Neural crest cell (in vitro differentiated cells): ENCODE results near the gene SV2B. TPM values are rescaled to one million over a fixed set of nuclear protein-coding genes. Genes with fewer than 3 reads are reported as not detected.

Experiments
- DNase-seq: peaks from one replicate; pipeline ENCODE4 v3.0.0; 2021; ENCODE audit warnings: low read depth, mixed read lengths, low spot score
- H3K27ac Mint-ChIP-seq: one replicate; pipeline ENCODE4 v1.8.0; 2021; ENCODE audit warnings: mild to moderate bottlenecking, mixed read lengths; ENCODE audit not compliant: unreplicated experiment
- H3K27me3 Mint-ChIP-seq: 2 replicates; pipeline ENCODE4 v1.8.0; 2021; ENCODE audit warnings: low read depth, mild to moderate bottlenecking, mixed read lengths
- H3K36me3 Mint-ChIP-seq: 2 replicates; pipeline ENCODE4 v1.8.0; 2021; ENCODE audit warnings: low read depth, mild to moderate bottlenecking, mixed read lengths
- H3K4me1 Mint-ChIP-seq: 2 replicates; pipeline ENCODE4 v1.8.0; 2021; ENCODE audit warnings: mixed read lengths
- H3K4me3 Mint-ChIP-seq: one replicate; pipeline ENCODE4 v1.8.0; 2021; ENCODE audit warnings: mild to moderate bottlenecking, mixed read lengths
- H3K9me3 Mint-ChIP-seq: 2 replicates; pipeline ENCODE4 v1.8.0; 2021; ENCODE audit warnings: mixed read lengths
- total RNA-seq: library from RNA; stranded (reverse); gene quantifications from 2 replicates; pipeline ENCODE4 v1.2.1, GENCODE V29; 2021
- TF ChIP-seq, protein P1 (sequence below): fragments of 200-600 bp; sonication (generic); conservative IDR thresholded peaks from 2 replicates; pipeline ENCODE4 v1.5.0; 2021; ENCODE audit warnings: antibody characterized with exemption, mild to moderate bottlenecking

The SV2B gene
- total RNA-seq, 1 donor from 2014 or later, result not detected

DNA sequence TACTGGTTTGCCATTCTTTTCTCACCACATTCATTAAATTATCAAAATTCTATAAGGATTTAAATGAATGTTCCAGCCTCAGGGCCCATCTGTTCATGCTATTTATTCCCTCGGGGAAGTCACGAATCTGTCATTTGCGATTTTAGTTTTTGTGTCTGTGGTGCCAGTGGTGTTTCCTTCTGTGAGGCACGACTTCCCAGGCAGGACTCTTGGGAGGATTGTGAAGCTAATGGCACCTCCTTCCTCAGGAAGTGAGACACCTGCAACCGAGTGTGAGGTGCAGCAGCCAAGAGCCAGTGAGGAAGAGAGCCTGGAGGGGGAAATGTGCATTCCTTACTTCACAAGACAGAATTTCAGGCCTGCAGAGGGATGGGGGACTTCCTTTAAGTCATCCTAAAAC lies 24.1 kb downstream of the SV2B start:
- Mint-ChIP-seq H3K27me3 (peaks cover 30% of the 10 kb centered on the region), H3K36me3 (no peaks in the 10 kb centered on the region), H3K4me1 (peaks cover 10% of the 10 kb centered on the region), H3K27ac (no peak overlapping the region), H3K9me3 (no peaks in the 10 kb centered on the region), H3K4me3 (no peak overlapping the region)
- DNase-seq, result no peak
- TF ChIP-seq, protein P1, sequence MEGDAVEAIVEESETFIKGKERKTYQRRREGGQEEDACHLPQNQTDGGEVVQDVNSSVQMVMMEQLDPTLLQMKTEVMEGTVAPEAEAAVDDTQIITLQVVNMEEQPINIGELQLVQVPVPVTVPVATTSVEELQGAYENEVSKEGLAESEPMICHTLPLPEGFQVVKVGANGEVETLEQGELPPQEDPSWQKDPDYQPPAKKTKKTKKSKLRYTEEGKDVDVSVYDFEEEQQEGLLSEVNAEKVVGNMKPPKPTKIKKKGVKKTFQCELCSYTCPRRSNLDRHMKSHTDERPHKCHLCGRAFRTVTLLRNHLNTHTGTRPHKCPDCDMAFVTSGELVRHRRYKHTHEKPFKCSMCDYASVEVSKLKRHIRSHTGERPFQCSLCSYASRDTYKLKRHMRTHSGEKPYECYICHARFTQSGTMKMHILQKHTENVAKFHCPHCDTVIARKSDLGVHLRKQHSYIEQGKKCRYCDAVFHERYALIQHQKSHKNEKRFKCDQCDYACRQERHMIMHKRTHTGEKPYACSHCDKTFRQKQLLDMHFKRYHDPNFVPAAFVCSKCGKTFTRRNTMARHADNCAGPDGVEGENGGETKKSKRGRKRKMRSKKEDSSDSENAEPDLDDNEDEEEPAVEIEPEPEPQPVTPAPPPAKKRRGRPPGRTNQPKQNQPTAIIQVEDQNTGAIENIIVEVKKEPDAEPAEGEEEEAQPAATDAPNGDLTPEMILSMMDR, result no peak

DNA sequence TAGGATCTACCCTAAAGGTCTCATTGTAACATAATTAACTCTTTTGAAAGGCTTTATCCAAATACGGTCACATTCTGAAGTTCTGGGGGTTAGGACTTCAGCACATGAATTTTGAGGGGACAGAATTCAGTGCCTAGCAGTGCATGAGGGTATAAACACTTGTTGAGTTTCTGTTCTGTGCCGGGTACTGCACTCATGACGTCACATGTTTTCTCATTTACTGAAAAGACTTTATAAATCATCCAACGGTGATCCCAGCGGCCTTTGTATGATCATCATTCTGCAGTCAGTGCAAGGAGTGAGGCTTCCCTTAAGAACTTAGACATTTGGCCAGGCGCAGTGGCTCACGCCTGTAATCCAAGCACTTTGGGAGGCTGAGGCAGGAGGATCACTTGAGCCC lies 25.1 kb downstream of the SV2B start:
- no peaks in the 10 kb centered on the region for H3K9me3 Mint-ChIP-seq
- H3K36me3 Mint-ChIP-seq, result no peaks in the 10 kb centered on the region
- peaks cover 25% of the 10 kb centered on the region for H3K27me3 Mint-ChIP-seq
- no peak overlapping the region for H3K27ac Mint-ChIP-seq
- TF ChIP-seq, protein P1, result no peak
- no peak overlapping the region for H3K4me3 Mint-ChIP-seq
- peaks cover 10% of the 10 kb centered on the region for H3K4me1 Mint-ChIP-seq
- DNase-seq, result no peak

DNA sequence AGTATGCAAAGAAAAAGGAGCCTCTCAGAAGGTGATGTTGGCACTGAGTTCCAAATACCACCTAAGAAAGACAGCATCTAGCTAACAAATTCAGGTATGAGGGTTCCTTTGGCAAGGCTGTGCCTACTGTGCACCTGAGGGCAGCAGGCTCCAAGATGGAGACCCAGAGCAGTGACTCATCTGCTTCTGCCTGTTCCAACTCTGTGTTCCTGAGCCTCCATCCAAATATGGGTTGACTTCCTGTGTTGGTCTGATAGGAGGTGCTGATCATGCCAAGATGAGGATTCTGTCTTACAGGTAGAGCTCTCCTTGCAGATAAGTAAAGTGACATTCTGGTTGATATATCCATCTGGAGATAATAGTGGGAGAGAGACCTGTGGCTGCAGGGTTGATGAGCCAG lies 26.0 kb downstream of the SV2B start:
- peaks cover 10% of the 10 kb centered on the region for H3K4me1 Mint-ChIP-seq

DNA sequence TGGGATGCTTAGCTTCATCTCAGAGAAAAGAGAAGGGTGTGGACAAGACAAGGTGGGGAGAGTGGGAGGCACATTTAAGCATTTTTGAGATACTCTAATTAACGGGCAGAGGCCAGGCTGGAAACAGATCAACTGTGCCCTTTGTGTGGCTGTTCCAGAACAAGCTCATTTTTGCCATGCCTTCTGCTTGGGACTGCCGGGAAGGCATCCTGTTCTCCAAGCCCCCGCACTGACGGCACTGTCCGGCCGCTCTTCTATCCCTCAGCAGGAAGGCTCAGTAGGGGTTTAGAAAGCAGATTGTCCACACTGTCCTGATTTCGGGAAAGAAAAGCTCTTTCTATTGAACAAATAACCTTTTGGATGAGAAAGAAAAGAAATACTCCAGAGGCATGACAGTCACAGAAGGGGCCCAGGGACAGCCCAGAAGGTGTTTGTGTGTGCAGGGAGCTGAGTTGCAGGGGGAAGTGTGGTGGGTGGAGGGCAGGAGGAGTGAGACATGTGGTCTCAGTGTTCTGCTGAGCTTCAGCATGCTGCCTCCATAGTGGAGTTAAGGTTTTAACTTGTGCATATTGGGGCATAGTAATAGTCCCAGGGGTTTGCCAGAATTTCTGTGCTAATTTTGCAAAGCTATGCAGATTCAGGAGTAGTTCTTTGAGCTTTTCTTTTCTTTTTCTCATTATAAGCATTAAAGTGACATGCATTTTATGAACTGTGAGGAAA lies 27.3 kb downstream of the SV2B start:
- H3K27ac Mint-ChIP-seq, result no peak overlapping the region
- TF ChIP-seq, protein P1, result no peak
- no peak for DNase-seq
- H3K9me3 Mint-ChIP-seq, result no peaks in the 10 kb centered on the region
- no peak overlapping the region for H3K4me3 Mint-ChIP-seq
- no peaks in the 10 kb centered on the region for H3K36me3 Mint-ChIP-seq
- H3K27me3 Mint-ChIP-seq, result peaks cover 16% of the 10 kb centered on the region
- H3K4me1 Mint-ChIP-seq, result peaks cover 12% of the 10 kb centered on the region

More for the DNA sequence above, 26.0 kb downstream of the SV2B start:
- DNase-seq, result no peak
- H3K27ac Mint-ChIP-seq, result no peak overlapping the region
- H3K36me3 Mint-ChIP-seq, result no peaks in the 10 kb centered on the region
- no peaks in the 10 kb centered on the region for H3K9me3 Mint-ChIP-seq
- no peak overlapping the region for H3K4me3 Mint-ChIP-seq
- TF ChIP-seq, protein P1, result no peak
- peaks cover 22% of the 10 kb centered on the region for H3K27me3 Mint-ChIP-seq

DNA sequence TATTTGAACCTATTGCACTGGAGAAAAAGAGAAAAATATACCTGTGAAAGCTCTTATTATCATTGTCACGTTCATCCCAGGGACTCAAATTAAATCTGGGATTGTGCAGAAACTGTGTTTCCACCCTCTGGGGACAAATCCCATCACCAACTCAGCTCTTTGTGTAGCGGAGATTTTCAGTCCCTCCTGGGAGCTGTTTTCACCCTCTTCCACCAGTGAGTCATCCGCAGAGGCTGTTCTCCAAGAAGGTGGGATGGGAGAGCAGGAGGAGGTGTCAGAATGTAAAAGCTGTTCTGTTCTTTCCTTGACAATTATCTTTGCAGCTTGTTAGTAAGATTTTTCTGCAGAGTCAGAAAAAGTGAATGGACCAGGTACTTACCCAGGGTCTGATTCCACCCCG lies 28.0 kb downstream of the SV2B start:
- Mint-ChIP-seq H3K27me3 (peaks cover 12% of the 10 kb centered on the region), H3K27ac (no peak overlapping the region), H3K36me3 (no peaks in the 10 kb centered on the region), H3K4me1 (peaks cover 16% of the 10 kb centered on the region), H3K4me3 (no peak overlapping the region), H3K9me3 (no peaks in the 10 kb centered on the region)
- DNase-seq, result no peak
- TF ChIP-seq, protein P1, result no peak
